Hepatocyte (in vitro differentiated cells): ENCODE data around the gene CFAP65. TPM values are rescaled to one million over a fixed set of nuclear protein-coding genes. Genes with fewer than 3 reads are reported as not detected.
A peak's percentile ranks its signal among the peaks of the same experiment; 100 is the strongest.

Experiments used
- DNase-seq: peaks from one replicate; pipeline ENCODE4 v3.0.0-alpha.2; 2016; ENCODE audit warnings: low spot score
- H2AFZ ChIP-seq: fragments of 200-600 bp; sonication (generic); 2 replicates; pipeline ENCODE4 v1.6.0; 2016; ENCODE audit warnings: antibody characterized with exemption, mild to moderate bottlenecking
- H3K27ac ChIP-seq: fragments of 200-600 bp; sonication (generic); 2 replicates; pipeline ENCODE4 v1.5.1; 2016; ENCODE audit warnings: mild to moderate bottlenecking
- H3K27me3 ChIP-seq: fragments of 200-600 bp; sonication (generic); 2 replicates; pipeline ENCODE4 v1.6.1; 2016
- H3K36me3 ChIP-seq: fragments of 200-600 bp; sonication (generic); replicated peaks from 2 replicates; pipeline ENCODE4 v1.5.1; 2016; ENCODE audit warnings: low read depth; ENCODE audit not compliant: insufficient read depth
- H3K4me1 ChIP-seq: fragments of 200-600 bp; sonication (generic); 2 replicates; pipeline ENCODE4 v1.5.1; 2016; ENCODE audit warnings: mild to moderate bottlenecking, moderate library complexity; ENCODE audit not compliant: insufficient read depth
- H3K4me2 ChIP-seq: fragments of 200-600 bp; sonication (generic); 2 replicates; pipeline ENCODE4 v1.6.0; 2016
- H3K4me3 ChIP-seq: fragments of 200-600 bp; sonication (generic); 2 replicates; pipeline ENCODE4 v1.5.1; 2016; ENCODE audit warnings: mild to moderate bottlenecking
- H3K79me2 ChIP-seq: fragments of 200-600 bp; sonication (generic); 2 replicates; pipeline ENCODE4 v1.6.0; 2017; ENCODE audit warnings: mild to moderate bottlenecking
- H3K9me2 ChIP-seq: fragments of 200-600 bp; sonication (generic); replicated peaks from 2 replicates; pipeline ENCODE4 v1.6.0; 2017; ENCODE audit warnings: mild to moderate bottlenecking; ENCODE audit not compliant: insufficient read depth
- H3K9me3 ChIP-seq: fragments of 200-600 bp; sonication (generic); 2 replicates; pipeline ENCODE4 v1.5.1; 2016; ENCODE audit warnings: low read depth, mild to moderate bottlenecking
- H4K20me1 ChIP-seq: fragments of 200-600 bp; sonication (generic); 2 replicates; pipeline ENCODE4 v1.6.0; 2016; ENCODE audit warnings: mild to moderate bottlenecking; ENCODE audit not compliant: insufficient read depth, poor library complexity, severe bottlenecking
- CTCF ChIP-seq: fragments of 200-600 bp; sonication (generic); IDR thresholded peaks from 2 replicates; pipeline ENCODE4 v1.5.1; 2016; ENCODE audit warnings: antibody characterized with exemption, mild to moderate bottlenecking; ENCODE audit not compliant: poor library complexity
- EZH2 ChIP-seq: fragments of 200-600 bp; sonication (generic); IDR thresholded peaks from 2 replicates; pipeline ENCODE4 v1.6.1; 2016; ENCODE audit warnings: antibody characterized with exemption, mild to moderate bottlenecking, borderline replicate concordance
- EZH2phosphoT487 ChIP-seq: fragments of 200-600 bp; sonication (generic); IDR thresholded peaks from one replicate; pipeline ENCODE4 v1.6.1; 2018; ENCODE audit warnings: antibody characterized with exemption, mild to moderate bottlenecking, low read depth, moderate library complexity; ENCODE audit not compliant: unreplicated experiment, severe bottlenecking
- WGBS: methylation state at CpG from one replicate; pipeline ENCODE4 v1.1.6; 2016; ENCODE audit warnings: low lambda C conversion rate; ENCODE audit errors: missing lambda C conversion rate; 5-methylcytosine and 5-hydroxymethylcytosine counted together
- polyA plus RNA-seq: library from polyadenylated mRNA; unstranded; fragments of >200 nt; fragmentation: Nextera tagmentation; extraction: Ambion mirVana; gene quantifications from 2 replicates; pipeline ENCODE4 v1.2.1, GENCODE V29; 2016
- total RNA-seq: library from RNA; depleted of rRNA; stranded (reverse); fragments of >200 nt; gene quantifications from 2 replicates; pipeline ENCODE4 v1.2.3, GENCODE V29; 2014

The CFAP65 gene
- total and polyA plus RNA-seq, 2 experiments from 2014 or later = 0.03 to 0.05 TPM

- H3K4me2 ChIP-seq = peak overlapping the region; percentile 76
- H3K4me1 ChIP-seq = no peaks in the 10 kb centered on the region
- H3K27ac ChIP-seq = peak overlapping the region; percentile 61
- H3K4me3 ChIP-seq = peak overlapping the region; percentile 72
- TF ChIP-seq EZH2 (no peak), EZH2phosphoT487 (no peak), CTCF (no peak)
- H3K27me3 ChIP-seq = peaks cover 74% of the 10 kb centered on the region
- peaks cover 17% of the 10 kb centered on the region for H3K79me2 ChIP-seq
- no peaks in the 10 kb centered on the region for H3K9me3 ChIP-seq
- DNase-seq = no peak
- WGBS = 6% methylated on average over 17 of the region's 17 CpGs
- H2AFZ ChIP-seq = no peak overlapping the region
- H3K36me3 ChIP-seq = no peaks in the 10 kb centered on the region
- H4K20me1 ChIP-seq = peaks cover 31% of the 10 kb centered on the region
- H3K9me2 ChIP-seq = no peaks in the 10 kb centered on the region
Observed at GRCh38 chr2:219059375-219059724, 18.0 kb upstream of the CFAP65 start.

- Histone ChIP-seq H3K36me3 (no peaks in the 10 kb centered on the region), H3K4me1 (no peaks in the 10 kb centered on the region), H3K4me2 (peak overlapping the region; percentile 76), H3K27ac (peak overlapping the region; percentile 61), H3K79me2 (peaks cover 17% of the 10 kb centered on the region), H3K27me3 (peaks cover 70% of the 10 kb centered on the region), H3K9me3 (no peaks in the 10 kb centered on the region), H3K4me3 (peak overlapping the region; percentile 72), H3K9me2 (no peaks in the 10 kb centered on the region), H4K20me1 (peaks cover 31% of the 10 kb centered on the region), H2AFZ (no peak overlapping the region)
- 16% methylated on average over 42 of the region's 42 CpGs for WGBS
- DNase-seq = peak; percentile 88
- no peak for TF ChIP-seq CTCF
- TF ChIP-seq EZH2 = peak; percentile 16
- peak; percentile 0 for TF ChIP-seq EZH2phosphoT487
Observed at GRCh38 chr2:219058541-219059374, 17.4 kb upstream of the CFAP65 start.

GRCh38 chr2:219057709-219058540 lies 16.6 kb upstream of the CFAP65 start:
- no peak for TF ChIP-seq EZH2
- TF ChIP-seq EZH2phosphoT487 = peak; percentile 38
- TF ChIP-seq CTCF = peak; percentile 75
- Histone ChIP-seq H2AFZ (no peak overlapping the region), H3K27ac (no peak overlapping the region), H3K36me3 (no peaks in the 10 kb centered on the region), H4K20me1 (peaks cover 31% of the 10 kb centered on the region), H3K4me3 (peak overlapping the region; percentile 72), H3K9me2 (no peaks in the 10 kb centered on the region), H3K9me3 (no peaks in the 10 kb centered on the region), H3K4me1 (no peaks in the 10 kb centered on the region), H3K27me3 (peaks cover 67% of the 10 kb centered on the region), H3K79me2 (peaks cover 17% of the 10 kb centered on the region), H3K4me2 (peak overlapping the region; percentile 76)
- 11% methylated on average over 52 of the region's 52 CpGs for WGBS
- peak; percentile 88 for DNase-seq
